Cardiac muscle cell (in vitro differentiated cells and primary cell): ENCODE data around the gene SLC25A24. TPM values are rescaled to one million over a fixed set of nuclear protein-coding genes. Genes with fewer than 3 reads are reported as not detected.
A peak's percentile ranks its signal among the peaks of the same experiment; 100 is the strongest.
"Not testable (repeated sequence)": the region's sequence is repeated elsewhere in the genome, so short reads cannot be mapped to it uniquely, and the experiment has no call there.

ENCODE experiments used
- DNase-seq, 2 donors: peaks; one replicate each; pipeline versions ENCODE4 v3.0.0 to v3.0.0-alpha.2; 2010 to 2017; ENCODE audit warnings: low read depth in 1 of 2, low spot score in 1 of 2
- H3K27ac ChIP-seq: fragments of 200-600 bp; sonication (generic); 2 replicates; pipeline ENCODE4 v1.5.1; 2016
- H3K27me3 ChIP-seq: fragments of 200-600 bp; sonication (generic); 2 replicates; pipeline ENCODE4 v1.6.0; 2016; ENCODE audit warnings: control low read depth
- H3K36me3 ChIP-seq: fragments of 200-600 bp; sonication (generic); 2 replicates; pipeline ENCODE4 v1.5.1; 2016; ENCODE audit warnings: control low read depth
- H3K4me1 ChIP-seq: fragments of 200-600 bp; sonication (generic); 2 replicates; pipeline ENCODE4 v1.8.1; 2017; ENCODE audit warnings: low read depth, mild to moderate bottlenecking, mixed run types
- H3K4me3 ChIP-seq: fragments of 200-600 bp; sonication (generic); 2 replicates; pipeline ENCODE4 v1.5.1; 2016; ENCODE audit warnings: mild to moderate bottlenecking
- H3K9me3 ChIP-seq: fragments of 200-600 bp; sonication (generic); 2 replicates; pipeline ENCODE4 v1.5.1; 2017; ENCODE audit warnings: low read depth, mild to moderate bottlenecking, control low read depth
- CTCF ChIP-seq: IDR thresholded peaks from 2 replicates; pipeline ENCODE4 v1.5.1; 2012; ENCODE audit warnings: low read depth, mild to moderate bottlenecking, low read length
- polyA plus RNA-seq: library from polyadenylated mRNA; unstranded; fragments of >200 nt; fragmentation: Nextera tagmentation; extraction: Ambion mirVana; gene quantifications from 2 replicates; pipeline ENCODE4 v1.2.1, GENCODE V29; 2016
- total RNA-seq: library from RNA; depleted of rRNA; stranded (reverse); fragments of >200 nt; gene quantifications from 2 replicates; pipeline ENCODE4 v1.2.3, GENCODE V29; 2016

The SLC25A24 gene
- 14.9 and 15.5 TPM in 2 replicates for total RNA-seq
- 13.6 and 17.7 TPM in 2 replicates for polyA plus RNA-seq

- Histone ChIP-seq H3K36me3 (peaks cover 2% of the 10 kb centered on the region), H3K4me1 (no peaks in the 10 kb centered on the region), H3K4me3 (peak within 1 kb of the TSS; percentile 85), H3K27me3 (no peaks in the 10 kb centered on the region), H3K9me3 (no peaks in the 10 kb centered on the region), H3K27ac (peak within 1 kb of the TSS; percentile 42)
- DNase-seq: peak; percentile 87
- TF ChIP-seq CTCF: no peak
Observed at GRCh38 chr1:108199781-108200686, at the start of gene SLC25A24. Gene SLC25A24 (minus strand): TSS chr1:108200343. CDS start chr1:108200138, 205 bp downstream.

GRCh38 chr1:108243976-108244375, 43.8 kb upstream of the SLC25A24 start, which contains the start of gene NBPF4:
Gene NBPF4 (minus strand): TSS chr1:108244076. CDS start chr1:108243761, 315 bp downstream.
- H3K27me3 ChIP-seq, H3K27ac ChIP-seq, H3K36me3 ChIP-seq, H3K4me1 ChIP-seq, H3K4me3 ChIP-seq, DNase-seq, H3K9me3 ChIP-seq: not testable (repeated sequence)

- H3K4me3 ChIP-seq, H3K36me3 ChIP-seq, H3K4me1 ChIP-seq, H3K27me3 ChIP-seq, H3K9me3 ChIP-seq, DNase-seq, H3K27ac ChIP-seq: not testable (repeated sequence)
Observed at GRCh38 chr1:108239426-108239825, 39.3 kb upstream of the SLC25A24 start.

- H3K27me3 ChIP-seq, H3K4me3 ChIP-seq, H3K27ac ChIP-seq, H3K4me1 ChIP-seq, DNase-seq, H3K9me3 ChIP-seq, H3K36me3 ChIP-seq: not testable (repeated sequence)
Observed at GRCh38 chr1:108235308-108235707, 35.2 kb upstream of the SLC25A24 start.

GRCh38 chr1:108232183-108232582, 32.0 kb upstream of the SLC25A24 start:
- H3K4me3 ChIP-seq, H3K27ac ChIP-seq, H3K27me3 ChIP-seq, H3K36me3 ChIP-seq, DNase-seq, H3K9me3 ChIP-seq, H3K4me1 ChIP-seq: not testable (repeated sequence)

- H3K4me3 ChIP-seq, H3K9me3 ChIP-seq, H3K36me3 ChIP-seq, H3K27ac ChIP-seq, DNase-seq, H3K27me3 ChIP-seq, H3K4me1 ChIP-seq: not testable (repeated sequence)
Observed at GRCh38 chr1:108229976-108230375, 29.8 kb upstream of the SLC25A24 start.

GRCh38 chr1:108227772-108228171, 27.6 kb upstream of the SLC25A24 start:
- DNase-seq, H3K27me3 ChIP-seq, H3K9me3 ChIP-seq, H3K4me1 ChIP-seq, H3K4me3 ChIP-seq, H3K27ac ChIP-seq, H3K36me3 ChIP-seq: not testable (repeated sequence)

- not testable (repeated sequence) for DNase-seq, H3K4me3 ChIP-seq, H3K9me3 ChIP-seq, H3K4me1 ChIP-seq, H3K27ac ChIP-seq, H3K27me3 ChIP-seq, H3K36me3 ChIP-seq
Observed at GRCh38 chr1:108226855-108227254, 26.7 kb upstream of the SLC25A24 start.

- H3K36me3 ChIP-seq, H3K27ac ChIP-seq, H3K27me3 ChIP-seq, H3K9me3 ChIP-seq, H3K4me3 ChIP-seq, H3K4me1 ChIP-seq, DNase-seq: not testable (repeated sequence)
Observed at GRCh38 chr1:108223226-108223625, 23.1 kb upstream of the SLC25A24 start.

- H3K36me3 ChIP-seq, H3K27ac ChIP-seq, H3K9me3 ChIP-seq, DNase-seq, H3K4me1 ChIP-seq, H3K4me3 ChIP-seq, H3K27me3 ChIP-seq: not testable (repeated sequence)
Observed at GRCh38 chr1:108217515-108218174, 17.5 kb upstream of the SLC25A24 start.

GRCh38 chr1:108217007-108217406, 16.9 kb upstream of the SLC25A24 start:
- DNase-seq, H3K9me3 ChIP-seq: not testable (repeated sequence)

GRCh38 chr1:108216028-108216890, 16.1 kb upstream of the SLC25A24 start:
- H3K27ac ChIP-seq, H3K9me3 ChIP-seq: not testable (repeated sequence)

More at GRCh38 chr1:108217007-108217406, 16.9 kb upstream of the SLC25A24 start:
- H3K4me3 ChIP-seq, H3K27ac ChIP-seq, H3K4me1 ChIP-seq, H3K36me3 ChIP-seq, H3K27me3 ChIP-seq: not testable (repeated sequence)

More at GRCh38 chr1:108216028-108216890, 16.1 kb upstream of the SLC25A24 start:
- H3K27me3 ChIP-seq, DNase-seq, H3K4me1 ChIP-seq, H3K4me3 ChIP-seq, H3K36me3 ChIP-seq: not testable (repeated sequence)
